ENCODE data around the gene NAT14. TPM values are rescaled to one million over a fixed set of nuclear protein-coding genes. Genes with fewer than 3 reads are reported as not detected.
"Not testable (repeated sequence)": the region's sequence is repeated elsewhere in the genome, so short reads cannot be mapped to it uniquely, and the experiment has no call there.

Gene NAT14
- total RNA-seq, 1 donor from 2014 or later: 58.2 TPM

GRCh38 chr19:55447421-55448174, 37.4 kb upstream of the NAT14 start:
- no peak for DNase-seq (ENCODE audit: extremely low spot score, unreplicated experiment)
- H3K9me3 Mint-ChIP-seq (ENCODE audit: unreplicated experiment): no peaks in the 10 kb centered on the region
- peaks cover 9% of the 10 kb centered on the region for H3K4me1 Mint-ChIP-seq (ENCODE audit: unreplicated experiment)
- no peak overlapping the region for H3K4me3 Mint-ChIP-seq (ENCODE audit: unreplicated experiment)
- no peak overlapping the region for H3K27ac Mint-ChIP-seq (ENCODE audit: unreplicated experiment)
- H3K27me3 Mint-ChIP-seq (ENCODE audit: unreplicated experiment): peaks cover 33% of the 10 kb centered on the region
- H3K36me3 Mint-ChIP-seq (ENCODE audit: unreplicated experiment): peaks cover 2% of the 10 kb centered on the region
- peak; percentile 6 for TF ChIP-seq CTCF (IDR thresholded peaks at IDR 0.05)

GRCh38 chr19:55448175-55448490, 36.9 kb upstream of the NAT14 start:
- peaks cover 32% of the 10 kb centered on the region for H3K27me3 Mint-ChIP-seq (ENCODE audit: unreplicated experiment)

GRCh38 chr19:55449469-55449868, 35.5 kb upstream of the NAT14 start:
- DNase-seq (ENCODE audit: extremely low spot score, unreplicated experiment): no peak
- peaks cover 23% of the 10 kb centered on the region for H3K27me3 Mint-ChIP-seq (ENCODE audit: unreplicated experiment)
- H3K4me1 Mint-ChIP-seq (ENCODE audit: unreplicated experiment): peaks cover 10% of the 10 kb centered on the region
- TF ChIP-seq CTCF (IDR thresholded peaks at IDR 0.05): no peak
- peaks cover 5% of the 10 kb centered on the region for H3K36me3 Mint-ChIP-seq (ENCODE audit: unreplicated experiment)
- H3K4me3 Mint-ChIP-seq (ENCODE audit: unreplicated experiment): no peak overlapping the region
- no peak overlapping the region for H3K27ac Mint-ChIP-seq (ENCODE audit: unreplicated experiment)
- H3K9me3 Mint-ChIP-seq (ENCODE audit: unreplicated experiment): no peaks in the 10 kb centered on the region

More at GRCh38 chr19:55448175-55448490, 36.9 kb upstream of the NAT14 start:
- H3K4me1 Mint-ChIP-seq (ENCODE audit: unreplicated experiment); H3K4me3 Mint-ChIP-seq (ENCODE audit: unreplicated experiment); H3K9me3 Mint-ChIP-seq (ENCODE audit: unreplicated experiment); DNase-seq (ENCODE audit: extremely low spot score, unreplicated experiment); H3K27ac Mint-ChIP-seq (ENCODE audit: unreplicated experiment); H3K36me3 Mint-ChIP-seq (ENCODE audit: unreplicated experiment): not testable (repeated sequence)

GRCh38 chr19:55451163-55451964, 33.6 kb upstream of the NAT14 start:
- Mint-ChIP-seq H3K27ac (ENCODE audit: unreplicated experiment) (no peak overlapping the region), H3K4me3 (ENCODE audit: unreplicated experiment) (peak overlapping the region; percentile 47), H3K36me3 (ENCODE audit: unreplicated experiment) (peaks cover 9% of the 10 kb centered on the region), H3K27me3 (ENCODE audit: unreplicated experiment) (peaks cover 12% of the 10 kb centered on the region), H3K9me3 (ENCODE audit: unreplicated experiment) (no peaks in the 10 kb centered on the region), H3K4me1 (ENCODE audit: unreplicated experiment) (peaks cover 10% of the 10 kb centered on the region)
- no peak for DNase-seq (ENCODE audit: extremely low spot score, unreplicated experiment)
- no peak for TF ChIP-seq CTCF (IDR thresholded peaks at IDR 0.05)

- Mint-ChIP-seq H3K9me3 (ENCODE audit: unreplicated experiment) (no peaks in the 10 kb centered on the region), H3K36me3 (ENCODE audit: unreplicated experiment) (peaks cover 9% of the 10 kb centered on the region), H3K4me3 (ENCODE audit: unreplicated experiment) (no peak overlapping the region), H3K4me1 (ENCODE audit: unreplicated experiment) (peaks cover 10% of the 10 kb centered on the region), H3K27ac (ENCODE audit: unreplicated experiment) (no peak overlapping the region), H3K27me3 (ENCODE audit: unreplicated experiment) (peaks cover 12% of the 10 kb centered on the region)
- TF ChIP-seq CTCF (IDR thresholded peaks at IDR 0.05): no peak
- DNase-seq (ENCODE audit: extremely low spot score, unreplicated experiment): no peak
These were observed 32.8 kb upstream of the NAT14 start for GRCh38 chr19:55451965-55452748.
